HK-2 (cell line): ENCODE measurements around the gene FAM222A.

Experiments
- DNase-seq: peaks from one replicate; pipeline ENCODE4 v3.0.0-alpha.2; 2018; ENCODE audit not compliant: unreplicated experiment

The FAM222A gene

GRCh38 chr12:109758426-109759420 lies 45.1 kb downstream of the FAM222A start:
- DNase-seq, result no peak

- no peak for DNase-seq
These were observed 46.0 kb downstream of the FAM222A start for GRCh38 chr12:109759595-109759994.

GRCh38 chr12:109760031-109760929 lies 46.7 kb downstream of the FAM222A start:
- no peak for DNase-seq

- DNase-seq, result no peak
These were observed 47.6 kb downstream of the FAM222A start for GRCh38 chr12:109760930-109761921.

- DNase-seq, result no peak
These were observed 48.5 kb downstream of the FAM222A start for GRCh38 chr12:109762071-109762672.

GRCh38 chr12:109762673-109763191 lies 49.1 kb downstream of the FAM222A start:
- no peak for DNase-seq

GRCh38 chr12:109763201-109763841 lies 49.7 kb downstream of the FAM222A start:
- no peak for DNase-seq

GRCh38 chr12:109764123-109764522 lies 50.5 kb downstream of the FAM222A start:
- no peak for DNase-seq

- DNase-seq, result no peak
These were observed 51.3 kb downstream of the FAM222A start for GRCh38 chr12:109764776-109765445.

- DNase-seq, result no peak
These were observed 51.8 kb downstream of the FAM222A start for GRCh38 chr12:109765446-109765810.

- no peak for DNase-seq
These were observed 52.7 kb downstream of the FAM222A start for GRCh38 chr12:109766251-109766778.

GRCh38 chr12:109767456-109767855 lies 53.8 kb downstream of the FAM222A start:
- DNase-seq, result no peak

- DNase-seq, result no peak
These were observed 54.6 kb downstream of the FAM222A start for GRCh38 chr12:109767991-109768900.

- no peak for DNase-seq
These were observed 55.5 kb downstream of the FAM222A start for GRCh38 chr12:109768901-109769670.

GRCh38 chr12:109770104-109770860 lies 56.7 kb downstream of the FAM222A start:
- DNase-seq, result no peak

- no peak for DNase-seq
These were observed 57.4 kb downstream of the FAM222A start for GRCh38 chr12:109770861-109771670.
